WTC11 (cell line): ENCODE results near the gene ITPR2. TPM values are rescaled to one million over a fixed set of nuclear protein-coding genes. Genes with fewer than 3 reads are reported as not detected.
A peak's percentile ranks its signal among the peaks of the same experiment; 100 is the strongest.

Experiments used
- ATAC-seq: fragments of 200-7000 bp; cut with Tn5 transposase; 2 replicates; pipeline ENCODE4 v1.10.0; 2021; ENCODE audit warnings: mild to moderate bottlenecking, moderate library complexity
- CTCF ChIA-PET: fragments of 300-600 bp; sonication (Branson Sonifier 250); formaldehyde crosslinking; loops from one replicate; lab custom pipeline; 2021; ENCODE audit warnings: antibody characterized with exemption; lab: Charles Lee
- POLR2A ChIA-PET: fragments of 350-600 bp; sonication (Branson Sonifier 250); formaldehyde crosslinking; loops from one replicate; lab custom pipeline; 2021; ENCODE audit warnings: antibody characterized with exemption; lab: Charles Lee
- DNase-seq: peaks from one replicate; pipeline ENCODE4 v3.0.0; 2021; ENCODE audit warnings: low spot score
- H3K27ac Mint-ChIP-seq: 2 replicates; pipeline ENCODE4 v1.8.0; 2021; ENCODE audit warnings: mixed read lengths
- H3K27me3 Mint-ChIP-seq: 2 replicates; pipeline ENCODE4 v1.8.0; 2021; ENCODE audit warnings: low read depth, mild to moderate bottlenecking, moderate library complexity, mixed read lengths
- H3K36me3 Mint-ChIP-seq: 2 replicates; pipeline ENCODE4 v1.8.0; 2021; ENCODE audit warnings: mixed read lengths
- H3K4me1 Mint-ChIP-seq: 2 replicates; pipeline ENCODE4 v1.8.0; 2022; ENCODE audit warnings: mixed read lengths
- H3K4me3 Mint-ChIP-seq: 2 replicates; pipeline ENCODE4 v1.8.0; 2021; ENCODE audit warnings: mild to moderate bottlenecking, moderate library complexity, mixed read lengths
- H3K9me3 Mint-ChIP-seq: 2 replicates; pipeline ENCODE4 v1.8.0; 2021; ENCODE audit warnings: mixed read lengths
- E2F5 ChIP-seq: sonication (generic); formaldehyde crosslinking; IDR thresholded peaks from 2 replicates; pipeline ENCODE4 v1.8.1; 2022; ENCODE audit warnings: mild to moderate bottlenecking, moderate library complexity, missing genetic modification reagents
- ELF4 ChIP-seq: sonication (generic); formaldehyde crosslinking; IDR thresholded peaks from 2 replicates; pipeline ENCODE4 v1.8.1; 2022; ENCODE audit warnings: low read depth, mild to moderate bottlenecking, moderate library complexity, missing genetic modification reagents
- GTF2I ChIP-seq: fragments of 250-450 bp; sonication (Bioruptor Pico); conservative IDR thresholded peaks from 2 replicates; pipeline ENCODE4 v1.4.0; 2021; ENCODE audit warnings: mild to moderate bottlenecking
- IRF2 ChIP-seq: sonication (generic); formaldehyde crosslinking; IDR thresholded peaks from 2 replicates; pipeline ENCODE4 v1.8.0; 2022; ENCODE audit warnings: low read depth, missing genetic modification reagents, borderline replicate concordance
- PRRX2 ChIP-seq: fragments of 250-450 bp; sonication (Bioruptor Pico); IDR thresholded peaks from 2 replicates; pipeline ENCODE4 v1.8.0; 2021; ENCODE audit warnings: mild to moderate bottlenecking
- ZNF138 ChIP-seq: sonication (generic); formaldehyde crosslinking; conservative IDR thresholded peaks from 2 replicates; pipeline ENCODE4 v1.8.1; 2022; ENCODE audit warnings: mild to moderate bottlenecking, moderate library complexity, missing genetic modification reagents
- ZNF263 ChIP-seq: sonication (generic); formaldehyde crosslinking; IDR thresholded peaks from 2 replicates; pipeline ENCODE4 v1.8.1; 2022; ENCODE audit warnings: low read depth, mild to moderate bottlenecking, moderate library complexity, missing genetic modification reagents
- ZNF423 ChIP-seq: fragments of 250-450 bp; sonication (Bioruptor Pico); IDR thresholded peaks from 2 replicates; pipeline ENCODE4 v2.1.2; 2022; ENCODE audit warnings: mild to moderate bottlenecking, moderate library complexity
- ZNF671 ChIP-seq: fragments of 250-450 bp; sonication (Bioruptor Pico); IDR thresholded peaks from 2 replicates; pipeline ENCODE4 v1.8.0; 2021; ENCODE audit warnings: mild to moderate bottlenecking
- total RNA-seq: library from RNA; stranded (reverse); gene quantifications from 3 replicates; pipeline ENCODE4 v1.2.3, GENCODE V29; 2021
- TF ChIP-seq, protein P1 (sequence below): fragments of 250-450 bp; sonication (Bioruptor Pico); conservative IDR thresholded peaks from 2 replicates; pipeline ENCODE4 v1.9.0; 2021; ENCODE audit warnings: mild to moderate bottlenecking
- TF ChIP-seq, protein P2 (sequence below): sonication (generic); formaldehyde crosslinking; IDR thresholded peaks from 2 replicates; pipeline ENCODE4 v1.8.1; 2023; ENCODE audit warnings: mild to moderate bottlenecking, missing genetic modification reagents
- TF ChIP-seq, protein P3 (sequence below): sonication (generic); formaldehyde crosslinking; IDR thresholded peaks from 2 replicates; pipeline ENCODE4 v1.8.0; 2022; ENCODE audit warnings: mild to moderate bottlenecking, missing genetic modification reagents
- TF ChIP-seq, protein P4 (sequence below): sonication (generic); formaldehyde crosslinking; IDR thresholded peaks from 2 replicates; pipeline ENCODE4 v1.8.1; 2022; ENCODE audit warnings: missing genetic modification reagents, borderline replicate concordance

Gene ITPR2
- total RNA-seq, 1 experiment from 2014 or later = 50.7 TPM

DNA sequence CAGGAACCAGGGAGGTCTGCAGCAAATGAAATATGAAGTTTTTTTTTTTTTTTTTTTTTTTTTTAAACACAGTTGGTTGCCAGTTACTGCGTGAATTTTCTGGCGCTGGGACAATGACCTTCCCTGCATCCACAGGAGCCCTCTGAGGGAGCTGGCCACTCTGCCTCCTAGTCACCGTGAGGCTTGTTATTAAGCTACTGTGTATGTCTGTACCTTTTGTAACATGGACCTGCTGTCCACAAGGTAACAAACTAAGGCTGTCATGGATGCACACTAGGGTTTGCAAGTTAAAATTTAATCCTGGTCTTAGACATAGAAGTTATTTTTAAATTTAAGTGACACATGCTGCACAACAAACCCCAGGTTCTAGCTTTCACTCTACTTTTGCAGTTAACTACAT is 426.6 kb downstream of the ITPR2 start (continued):
- TF ChIP-seq, protein P1, sequence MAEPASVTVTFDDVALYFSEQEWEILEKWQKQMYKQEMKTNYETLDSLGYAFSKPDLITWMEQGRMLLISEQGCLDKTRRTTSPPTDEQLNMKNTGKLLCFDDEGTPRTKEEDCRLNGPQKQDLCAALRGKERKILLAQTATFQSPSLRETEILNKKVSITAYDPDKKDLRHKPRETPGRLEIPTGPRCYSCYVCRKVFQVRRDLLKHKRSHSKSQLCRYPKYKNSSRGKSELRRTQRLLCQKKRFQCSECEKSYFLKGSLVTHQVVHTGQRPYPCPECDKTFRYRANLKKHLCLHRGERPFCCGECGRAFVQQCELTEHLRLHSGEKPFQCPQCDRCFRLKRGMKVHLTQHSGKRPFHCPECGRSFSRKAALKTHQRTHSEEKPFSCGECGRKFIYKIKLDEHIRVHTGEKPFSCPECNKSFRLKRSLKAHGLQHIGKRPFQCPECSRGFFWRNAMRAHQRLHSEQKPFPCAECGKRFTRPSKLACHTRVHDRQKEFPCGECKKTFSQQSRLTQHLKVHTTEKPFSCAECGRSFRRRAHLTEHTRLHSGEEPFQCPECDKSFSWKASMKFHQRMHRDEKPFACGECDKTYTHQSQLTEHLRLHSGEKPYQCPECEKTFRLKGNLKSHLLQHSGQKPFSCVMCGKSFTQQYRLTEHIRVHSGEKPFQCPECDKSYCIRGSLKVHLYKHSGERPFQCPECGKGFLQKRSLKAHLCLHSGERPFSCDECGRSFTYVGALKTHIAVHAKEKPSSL (CRISPR knock-in tag) = no peak
- no peak for TF ChIP-seq ELF4 (CRISPR knock-in tag)

- Mint-ChIP-seq H3K4me3 (no peak overlapping the region), H3K36me3 (0 out of 2 replicates have a peak, but pooled peaks cover 1% of the 10 kb centered on the region), H3K27ac (no peak overlapping the region), H3K4me1 (no peaks in the 10 kb centered on the region), H3K9me3 (no peaks in the 10 kb centered on the region)
- no peak for DNase-seq
- no peak for ATAC-seq
- POLR2A ChIA-PET = no interaction called here
- CTCF ChIA-PET = interaction anchor here (0.8 kb wide), 1 partner anchor 211 kb away, joined by 4 read pairs; no protein-coding TSS in a partner anchor
- TF ChIP-seq, protein P2, sequence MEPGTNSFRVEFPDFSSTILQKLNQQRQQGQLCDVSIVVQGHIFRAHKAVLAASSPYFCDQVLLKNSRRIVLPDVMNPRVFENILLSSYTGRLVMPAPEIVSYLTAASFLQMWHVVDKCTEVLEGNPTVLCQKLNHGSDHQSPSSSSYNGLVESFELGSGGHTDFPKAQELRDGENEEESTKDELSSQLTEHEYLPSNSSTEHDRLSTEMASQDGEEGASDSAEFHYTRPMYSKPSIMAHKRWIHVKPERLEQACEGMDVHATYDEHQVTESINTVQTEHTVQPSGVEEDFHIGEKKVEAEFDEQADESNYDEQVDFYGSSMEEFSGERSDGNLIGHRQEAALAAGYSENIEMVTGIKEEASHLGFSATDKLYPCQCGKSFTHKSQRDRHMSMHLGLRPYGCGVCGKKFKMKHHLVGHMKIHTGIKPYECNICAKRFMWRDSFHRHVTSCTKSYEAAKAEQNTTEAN (CRISPR knock-in tag) = no peak
- TF ChIP-seq, all 79 proteins: peak for 0
- H3K27me3 Mint-ChIP-seq = no peaks in the 10 kb centered on the region
Measured at GRCh38 chr12:26403601-26404000, 429.4 kb downstream of the ITPR2 start.

- TF ChIP-seq GTF2I (CRISPR knock-in tag) (no peak), ZNF671 (CRISPR knock-in tag) (no peak), E2F5 (CRISPR knock-in tag) (no peak), ZNF423 (no peak), PRRX2 (CRISPR knock-in tag) (no peak), ZNF263 (CRISPR knock-in tag) (no peak), IRF2 (CRISPR knock-in tag) (no peak), ZNF138 (CRISPR knock-in tag) (no peak)
- TF ChIP-seq, protein P3, sequence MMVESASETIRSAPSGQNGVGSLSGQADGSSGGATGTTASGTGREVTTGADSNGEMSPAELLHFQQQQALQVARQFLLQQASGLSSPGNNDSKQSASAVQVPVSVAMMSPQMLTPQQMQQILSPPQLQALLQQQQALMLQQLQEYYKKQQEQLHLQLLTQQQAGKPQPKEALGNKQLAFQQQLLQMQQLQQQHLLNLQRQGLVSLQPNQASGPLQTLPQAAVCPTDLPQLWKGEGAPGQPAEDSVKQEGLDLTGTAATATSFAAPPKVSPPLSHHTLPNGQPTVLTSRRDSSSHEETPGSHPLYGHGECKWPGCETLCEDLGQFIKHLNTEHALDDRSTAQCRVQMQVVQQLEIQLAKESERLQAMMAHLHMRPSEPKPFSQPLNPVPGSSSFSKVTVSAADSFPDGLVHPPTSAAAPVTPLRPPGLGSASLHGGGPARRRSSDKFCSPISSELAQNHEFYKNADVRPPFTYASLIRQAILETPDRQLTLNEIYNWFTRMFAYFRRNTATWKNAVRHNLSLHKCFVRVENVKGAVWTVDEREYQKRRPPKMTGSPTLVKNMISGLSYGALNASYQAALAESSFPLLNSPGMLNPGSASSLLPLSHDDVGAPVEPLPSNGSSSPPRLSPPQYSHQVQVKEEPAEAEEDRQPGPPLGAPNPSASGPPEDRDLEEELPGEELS = no peak
- TF ChIP-seq, protein P4, sequence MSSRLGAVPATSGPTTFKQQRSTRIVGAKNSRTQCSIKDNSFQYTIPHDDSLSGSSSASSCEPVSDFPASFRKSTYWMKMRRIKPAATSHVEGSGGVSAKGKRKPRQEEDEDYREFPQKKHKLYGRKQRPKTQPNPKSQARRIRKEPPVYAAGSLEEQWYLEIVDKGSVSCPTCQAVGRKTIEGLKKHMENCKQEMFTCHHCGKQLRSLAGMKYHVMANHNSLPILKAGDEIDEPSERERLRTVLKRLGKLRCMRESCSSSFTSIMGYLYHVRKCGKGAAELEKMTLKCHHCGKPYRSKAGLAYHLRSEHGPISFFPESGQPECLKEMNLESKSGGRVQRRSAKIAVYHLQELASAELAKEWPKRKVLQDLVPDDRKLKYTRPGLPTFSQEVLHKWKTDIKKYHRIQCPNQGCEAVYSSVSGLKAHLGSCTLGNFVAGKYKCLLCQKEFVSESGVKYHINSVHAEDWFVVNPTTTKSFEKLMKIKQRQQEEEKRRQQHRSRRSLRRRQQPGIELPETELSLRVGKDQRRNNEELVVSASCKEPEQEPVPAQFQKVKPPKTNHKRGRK (CRISPR knock-in tag) = no peak
- POLR2A ChIA-PET = no interaction called here
- DNase-seq (peak; percentile 21), ATAC-seq (peak; percentile 86)
- H3K9me3 Mint-ChIP-seq = no peaks in the 10 kb centered on the region
- H3K27me3 Mint-ChIP-seq = no peaks in the 10 kb centered on the region
- no peaks in the 10 kb centered on the region for H3K4me1 Mint-ChIP-seq
- H3K27ac Mint-ChIP-seq = no peak overlapping the region
- CTCF ChIA-PET = interaction anchor here (1.0 kb wide), 1 partner anchor 305 kb away, joined by 3 read pairs; no protein-coding TSS in a partner anchor
- 0 out of 2 replicates have a peak, but pooled peaks cover 2% of the 10 kb centered on the region for H3K36me3 Mint-ChIP-seq
- no peak overlapping the region for H3K4me3 Mint-ChIP-seq
Measured at GRCh38 chr12:26402648-26403047, 430.3 kb downstream of the ITPR2 start.
